Body of pancreas (tissue), 4 donors: ENCODE results near the gene RSRC2. TPM values are rescaled to one million over a fixed set of nuclear protein-coding genes. Genes with fewer than 3 reads are reported as not detected.
"Not testable (repeated sequence)": the region's sequence is repeated elsewhere in the genome, so short reads cannot be mapped to it uniquely, and the experiment has no call there.

Experiments used
- ATAC-seq: fragments of 150-250 bp; one replicate; pipeline ENCODE4 v1.9.1; 2016
- DNase-seq, 4 donors: peaks; one replicate each; pipeline ENCODE4 v3.0.0-alpha.2; 2019
- H3K27ac ChIP-seq, 4 donors: fragments of 200-600 bp; sonication (generic); 1 replicate in 3 of 4; 2 replicates in 1 of 4; pipeline versions ENCODE4 v1.5.1 to v1.6.1; 2016 to 2019; ENCODE audit warnings: mild to moderate bottlenecking in 1 of 4, mixed read lengths in 1 of 4, moderate library complexity in 1 of 4
- H3K27me3 ChIP-seq, 2 donors: fragments of 200-600 bp; sonication (generic); one replicate each; pipeline ENCODE4 v1.6.0; 2016; ENCODE audit warnings: mild to moderate bottlenecking in 1 of 2
- H3K36me3 ChIP-seq, 2 donors: fragments of 200-600 bp; sonication (generic); replicated peaks in 1 of 2; 2 replicates each; pipeline ENCODE4 v1.5.1; 2016; ENCODE audit warnings: low read depth in 2 of 2; ENCODE audit not compliant: insufficient read depth in 1 of 2
- H3K4me1 ChIP-seq: fragments of 200-600 bp; sonication (generic); one replicate; pipeline ENCODE4 v1.6.0; 2016
- H3K4me3 ChIP-seq, 2 donors: fragments of 200-600 bp; sonication (generic); 1 replicate in 1 of 2; 2 replicates in 1 of 2; pipeline ENCODE4 v1.5.1; 2016 to 2019
- H3K9me3 ChIP-seq, 3 donors: fragments of 200-600 bp; sonication (generic); 1 replicate in 2 of 3; 2 replicates in 1 of 3; pipeline ENCODE4 v1.5.1; 2016
- CTCF ChIP-seq, 7 experiments: fragments of 450-650 bp in 4 of 7; fragments of 200-600 bp in 3 of 7; sonication (generic) in 3 of 7; IDR thresholded peaks; one replicate each; pipeline ENCODE4 v1.5.1; 2016 to 2019; ENCODE audit warnings: antibody characterized with exemption in 7 of 7
- POLR2A ChIP-seq, 3 donors: fragments of 450-650 bp; IDR thresholded peaks; one replicate each; pipeline ENCODE4 v1.6.1; 2016; ENCODE audit warnings: antibody characterized with exemption in 3 of 3, mild to moderate bottlenecking in 2 of 3
- WGBS, 2 donors: methylation state at CpG; one replicate each; pipeline ENCODE4 v1.1.5; 2017; 5-methylcytosine and 5-hydroxymethylcytosine counted together
- intact Hi-C: fragments of 100-400 bp; cut with DNase I; formaldehyde crosslinking; loops from one replicate; pipeline ENCODE4 v1.15.1; 2023
- total RNA-seq, 2 donors: library from RNA; depleted of rRNA; stranded (reverse); fragments of >200 nt; gene quantifications; one replicate each; pipeline ENCODE4 v1.1.0, GENCODE V29; 2016

The RSRC2 gene
- total RNA-seq, 2 donors from 2014 or later: 50.8 to 113 TPM

DNA sequence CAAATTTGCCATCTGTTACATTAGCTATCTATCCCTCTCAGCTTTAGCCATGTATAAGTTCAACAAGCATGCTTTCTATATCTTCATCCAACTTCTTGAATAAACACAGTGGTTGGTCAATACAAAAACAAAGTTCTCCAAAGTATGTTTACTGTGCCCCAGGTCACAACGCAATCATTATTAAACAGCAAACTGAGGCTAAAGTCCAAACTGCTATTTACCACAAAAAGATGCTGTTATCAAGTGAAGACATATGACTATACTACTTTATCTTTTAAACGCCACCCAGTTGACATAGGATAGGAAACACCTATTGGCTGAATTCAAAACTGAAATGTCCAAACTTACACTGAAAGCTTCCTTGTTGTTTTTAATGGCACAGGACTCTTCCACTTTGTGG is 37.7 kb downstream of the RSRC2 start:
- H3K36me3 ChIP-seq: peaks cover 16 to 39% of the 10 kb centered on the region in 2 donors

DNA sequence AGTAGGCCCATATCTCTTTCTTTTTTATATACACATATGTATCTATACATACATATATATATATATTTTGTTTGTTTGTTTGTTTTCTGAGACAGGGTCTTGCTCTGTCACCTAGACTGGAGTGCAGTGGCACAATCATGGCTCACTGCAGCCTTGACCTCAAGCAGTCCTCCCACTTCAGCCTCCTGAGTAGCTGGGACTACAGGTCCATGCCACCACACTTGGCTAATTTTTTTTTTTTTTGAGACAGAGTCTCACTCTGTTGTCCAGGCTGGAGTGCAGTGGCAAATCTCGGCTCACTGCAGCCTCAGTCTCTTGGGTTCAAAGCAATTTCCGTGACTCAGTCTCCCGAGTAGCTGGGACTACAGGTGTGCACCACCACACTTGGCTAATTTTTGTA is 38.9 kb downstream of the RSRC2 start:
- intact Hi-C loops, H3K27ac ChIP-seq, H3K27me3 ChIP-seq, DNase-seq, ATAC-seq, H3K4me3 ChIP-seq, H3K9me3 ChIP-seq, H3K4me1 ChIP-seq: not testable (repeated sequence)
- peaks cover 16 to 42% of the 10 kb centered on the region in 2 donors for H3K36me3 ChIP-seq
- WGBS, 2 donors: 91 to 100% methylated on average over 3 of the region's 3 CpGs

More for the DNA sequence above, 37.7 kb downstream of the RSRC2 start:
- Histone ChIP-seq H3K4me3 (no peak overlapping the region), H3K27ac (no peak overlapping the region), H3K27me3 (no peaks in the 10 kb centered on the region), H3K4me1 (no peaks in the 10 kb centered on the region), H3K9me3 (no peaks in the 10 kb centered on the region)
- TF ChIP-seq POLR2A (IDR thresholded peaks at IDR 0.05) (no peak), CTCF (IDR thresholded peaks at IDR 0.05) (no peak)
- ATAC-seq (no peak), DNase-seq (no peak)
- intact Hi-C loops: no loop called here
- 38 to 57% methylated on average over 2 of the region's 2 CpGs for WGBS, 2 donors

- peaks cover 16 to 42% of the 10 kb centered on the region in 2 donors for H3K36me3 ChIP-seq
- TF ChIP-seq POLR2A (IDR thresholded peaks at IDR 0.05) (no peak), CTCF (IDR thresholded peaks at IDR 0.05) (no peak)
- no peak for ATAC-seq
Measured at GRCh38 chr12:122486805-122487426, 39.8 kb downstream of the RSRC2 start.

GRCh38 chr12:122486360-122486759 is 40.4 kb downstream of the RSRC2 start:
- DNase-seq, H3K27me3 ChIP-seq, H3K4me3 ChIP-seq, intact Hi-C loops, ATAC-seq, H3K27ac ChIP-seq, H3K9me3 ChIP-seq, H3K4me1 ChIP-seq: not testable (repeated sequence)
- peaks cover 16 to 40% of the 10 kb centered on the region in 2 donors for H3K36me3 ChIP-seq
- 93 to 95% methylated on average over 6 of the region's 6 CpGs for WGBS, 2 donors

More at GRCh38 chr12:122486805-122487426, 39.8 kb downstream of the RSRC2 start:
- Histone ChIP-seq H3K27ac (no peak overlapping the region), H3K9me3 (no peaks in the 10 kb centered on the region), H3K27me3 (no peaks in the 10 kb centered on the region), H3K4me3 (no peak overlapping the region), H3K4me1 (no peaks in the 10 kb centered on the region)
- intact Hi-C loops: no loop called here
- WGBS, 2 donors: 91 to 95% methylated on average over 7 of the region's 7 CpGs
- DNase-seq: no peak

GRCh38 chr12:122484385-122484784 is 42.4 kb downstream of the RSRC2 start:
- H3K9me3 ChIP-seq, H3K27me3 ChIP-seq, H3K27ac ChIP-seq, H3K4me1 ChIP-seq, ATAC-seq, H3K4me3 ChIP-seq, intact Hi-C loops, DNase-seq: not testable (repeated sequence)
- WGBS, 2 donors: 93 to 100% methylated on average over 1 of the region's 1 CpG
- H3K36me3 ChIP-seq: peaks cover 16 to 42% of the 10 kb centered on the region in 2 donors

GRCh38 chr12:122483969-122484368 is 42.8 kb downstream of the RSRC2 start:
- no peak for DNase-seq
- intact Hi-C loops: no loop called here
- no peak for ATAC-seq

More at GRCh38 chr12:122483969-122484368, 42.8 kb downstream of the RSRC2 start:
- H3K27me3 ChIP-seq: no peaks in the 10 kb centered on the region
- 76 to 82% methylated on average over 5 of the region's 5 CpGs for WGBS, 2 donors
- no peak for TF ChIP-seq CTCF (IDR thresholded peaks at IDR 0.05)
- TF ChIP-seq POLR2A (IDR thresholded peaks at IDR 0.05): no peak
- no peak overlapping the region for H3K27ac ChIP-seq
- H3K36me3 ChIP-seq: peaks cover 16 to 38% of the 10 kb centered on the region in 2 donors
- no peak overlapping the region for H3K4me3 ChIP-seq
- H3K4me1 ChIP-seq: no peaks in the 10 kb centered on the region
- H3K9me3 ChIP-seq: no peaks in the 10 kb centered on the region
